SH-SY5Y (cell line): ENCODE data around the gene RIT2.

Experiments used
- GATA2 ChIP-seq: IDR thresholded peaks from 2 replicates; pipeline ENCODE4 v1.6.1; 2011; ENCODE audit warnings: mild to moderate bottlenecking, low read depth, low read length
- GATA3 ChIP-seq: IDR thresholded peaks from 2 replicates; pipeline ENCODE4 v1.6.1; 2011; ENCODE audit warnings: low read depth, mild to moderate bottlenecking, low read length, moderate library complexity

- TF ChIP-seq GATA2 = no peak
- TF ChIP-seq GATA3 = no peak
Measured at GRCh38 chr18:42839408-42839807, 276.1 kb downstream of the RIT2 start.
